ENCODE data around the gene GAREM2.

GAREM2 gene

DNA sequence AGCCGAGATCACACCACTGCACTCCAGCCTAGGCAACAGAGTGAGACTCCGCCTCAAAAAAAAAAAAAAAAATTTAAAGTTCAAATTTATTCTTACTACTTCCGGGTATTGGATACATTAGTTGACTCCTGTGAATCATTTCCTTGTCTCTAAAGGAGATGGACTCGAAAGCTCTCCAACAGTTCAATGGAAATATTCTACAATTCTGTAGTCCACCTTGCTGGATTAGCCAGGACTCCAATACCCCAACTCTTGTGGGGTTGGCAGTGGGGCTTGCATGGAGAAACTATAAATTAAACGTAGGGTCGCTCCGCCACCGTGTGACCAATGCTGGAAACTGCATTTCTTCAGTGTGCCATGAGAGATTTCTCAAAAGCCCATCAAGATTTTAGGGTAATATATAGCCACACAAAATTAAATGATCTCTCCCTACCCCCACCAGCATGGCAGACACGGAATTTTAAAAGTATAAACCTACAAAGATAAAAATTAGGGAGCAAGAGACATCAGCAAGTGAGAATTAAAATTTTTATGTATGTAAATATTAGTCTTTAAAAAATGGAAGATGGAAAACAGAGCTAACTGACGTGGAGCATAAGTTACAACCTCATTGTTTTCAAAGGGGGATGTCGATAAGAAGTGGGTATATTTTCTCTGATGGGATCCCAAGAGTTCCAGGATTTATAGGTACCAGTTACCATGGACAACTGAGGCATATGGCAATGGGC is 27.8 kb upstream of the GAREM2 start:
- Histone ChIP-seq H3K4me3 (replicated peaks; ENCODE audit: insufficient read depth, low read length) (no peak overlapping the region), H3K27ac (replicated peaks) (0 out of 2 replicates have a peak overlapping the region, but pooled peaks have one; percentile 6), H3K27me3 (ENCODE audit: insufficient read depth, poor library complexity, severe bottlenecking) (no peaks in the 10 kb centered on the region)
- TF ChIP-seq POLR2AphosphoS5 (IDR thresholded peaks at IDR 0.05; ENCODE audit: low read depth) (no peak), SPI1 (IDR thresholded peaks at IDR 0.05; ENCODE audit: borderline replicate concordance, low read depth) (no peak)
- TF ChIP-seq, protein P1, sequence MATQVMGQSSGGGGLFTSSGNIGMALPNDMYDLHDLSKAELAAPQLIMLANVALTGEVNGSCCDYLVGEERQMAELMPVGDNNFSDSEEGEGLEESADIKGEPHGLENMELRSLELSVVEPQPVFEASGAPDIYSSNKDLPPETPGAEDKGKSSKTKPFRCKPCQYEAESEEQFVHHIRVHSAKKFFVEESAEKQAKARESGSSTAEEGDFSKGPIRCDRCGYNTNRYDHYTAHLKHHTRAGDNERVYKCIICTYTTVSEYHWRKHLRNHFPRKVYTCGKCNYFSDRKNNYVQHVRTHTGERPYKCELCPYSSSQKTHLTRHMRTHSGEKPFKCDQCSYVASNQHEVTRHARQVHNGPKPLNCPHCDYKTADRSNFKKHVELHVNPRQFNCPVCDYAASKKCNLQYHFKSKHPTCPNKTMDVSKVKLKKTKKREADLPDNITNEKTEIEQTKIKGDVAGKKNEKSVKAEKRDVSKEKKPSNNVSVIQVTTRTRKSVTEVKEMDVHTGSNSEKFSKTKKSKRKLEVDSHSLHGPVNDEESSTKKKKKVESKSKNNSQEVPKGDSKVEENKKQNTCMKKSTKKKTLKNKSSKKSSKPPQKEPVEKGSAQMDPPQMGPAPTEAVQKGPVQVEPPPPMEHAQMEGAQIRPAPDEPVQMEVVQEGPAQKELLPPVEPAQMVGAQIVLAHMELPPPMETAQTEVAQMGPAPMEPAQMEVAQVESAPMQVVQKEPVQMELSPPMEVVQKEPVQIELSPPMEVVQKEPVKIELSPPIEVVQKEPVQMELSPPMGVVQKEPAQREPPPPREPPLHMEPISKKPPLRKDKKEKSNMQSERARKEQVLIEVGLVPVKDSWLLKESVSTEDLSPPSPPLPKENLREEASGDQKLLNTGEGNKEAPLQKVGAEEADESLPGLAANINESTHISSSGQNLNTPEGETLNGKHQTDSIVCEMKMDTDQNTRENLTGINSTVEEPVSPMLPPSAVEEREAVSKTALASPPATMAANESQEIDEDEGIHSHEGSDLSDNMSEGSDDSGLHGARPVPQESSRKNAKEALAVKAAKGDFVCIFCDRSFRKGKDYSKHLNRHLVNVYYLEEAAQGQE (IDR thresholded peaks at IDR 0.05; ENCODE audit: insufficient replicate concordance, low read depth): no peak
- TF ChIP-seq, protein P2, sequence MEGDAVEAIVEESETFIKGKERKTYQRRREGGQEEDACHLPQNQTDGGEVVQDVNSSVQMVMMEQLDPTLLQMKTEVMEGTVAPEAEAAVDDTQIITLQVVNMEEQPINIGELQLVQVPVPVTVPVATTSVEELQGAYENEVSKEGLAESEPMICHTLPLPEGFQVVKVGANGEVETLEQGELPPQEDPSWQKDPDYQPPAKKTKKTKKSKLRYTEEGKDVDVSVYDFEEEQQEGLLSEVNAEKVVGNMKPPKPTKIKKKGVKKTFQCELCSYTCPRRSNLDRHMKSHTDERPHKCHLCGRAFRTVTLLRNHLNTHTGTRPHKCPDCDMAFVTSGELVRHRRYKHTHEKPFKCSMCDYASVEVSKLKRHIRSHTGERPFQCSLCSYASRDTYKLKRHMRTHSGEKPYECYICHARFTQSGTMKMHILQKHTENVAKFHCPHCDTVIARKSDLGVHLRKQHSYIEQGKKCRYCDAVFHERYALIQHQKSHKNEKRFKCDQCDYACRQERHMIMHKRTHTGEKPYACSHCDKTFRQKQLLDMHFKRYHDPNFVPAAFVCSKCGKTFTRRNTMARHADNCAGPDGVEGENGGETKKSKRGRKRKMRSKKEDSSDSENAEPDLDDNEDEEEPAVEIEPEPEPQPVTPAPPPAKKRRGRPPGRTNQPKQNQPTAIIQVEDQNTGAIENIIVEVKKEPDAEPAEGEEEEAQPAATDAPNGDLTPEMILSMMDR (IDR thresholded peaks at IDR 0.05; ENCODE audit: insufficient read depth, low read length): peak; percentile 50
- DNase-seq (ENCODE audit: low read depth in 1 of 2, low spot score in 1 of 2): peak; percentile 10 to 72

DNA sequence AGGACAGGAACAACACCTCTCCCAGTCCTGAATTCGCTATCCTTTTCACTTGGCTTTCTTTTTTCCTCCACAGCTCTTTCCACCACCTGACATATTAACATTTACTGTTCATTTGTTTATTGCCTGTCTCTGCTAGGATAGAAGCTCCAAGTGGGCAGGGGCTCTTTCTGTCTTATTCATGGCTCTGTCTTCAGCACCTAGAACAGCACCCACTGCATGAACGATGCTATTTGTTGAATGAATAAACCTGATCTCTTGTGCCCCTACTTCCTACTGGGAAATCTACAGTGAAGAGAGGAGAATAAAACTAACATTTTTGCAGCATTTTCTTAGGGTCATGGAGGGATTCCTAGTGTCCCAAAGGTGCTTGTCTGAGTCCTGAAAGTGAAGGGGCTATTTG is 24.4 kb upstream of the GAREM2 start:
- H3K27ac ChIP-seq (replicated peaks): no peak overlapping the region
- H3K27me3 ChIP-seq (ENCODE audit: insufficient read depth, poor library complexity, severe bottlenecking): no peaks in the 10 kb centered on the region
- no peak for TF ChIP-seq GABPA (IDR thresholded peaks at IDR 0.05; ENCODE audit: low read depth)
- TF ChIP-seq, protein P1 (IDR thresholded peaks at IDR 0.05; ENCODE audit: insufficient replicate concordance, low read depth): peak; percentile 89
- TF ChIP-seq, protein P2 (IDR thresholded peaks at IDR 0.05; ENCODE audit: insufficient read depth, low read length): no peak
- H3K4me3 ChIP-seq (replicated peaks; ENCODE audit: insufficient read depth, low read length): no peak overlapping the region
- no peak for DNase-seq (ENCODE audit: low read depth in 1 of 2, low spot score in 1 of 2)

DNA sequence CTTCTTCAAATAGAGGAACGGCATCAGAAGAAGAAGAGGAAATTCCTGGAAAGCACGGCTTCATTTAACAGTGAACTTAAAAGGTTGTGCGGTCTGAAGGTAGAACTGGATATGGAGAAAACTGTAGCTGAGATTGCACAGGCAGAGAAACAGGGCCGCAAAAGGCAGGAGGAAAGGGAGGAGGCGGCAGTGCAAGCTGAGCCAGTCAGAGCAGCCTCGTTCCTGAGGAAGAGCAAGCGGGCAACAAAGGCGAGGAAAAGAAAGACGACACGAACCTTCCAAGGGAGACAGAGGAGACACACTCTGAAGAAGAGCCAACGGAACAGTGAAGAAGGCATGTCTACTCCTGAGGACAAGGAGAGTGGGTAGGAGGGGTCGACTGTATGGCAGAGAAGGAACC is 22.6 kb upstream of the GAREM2 start:
- no peak overlapping the region for H3K4me3 ChIP-seq (replicated peaks; ENCODE audit: insufficient read depth, low read length)
- no peaks in the 10 kb centered on the region for H3K27me3 ChIP-seq (ENCODE audit: insufficient read depth, poor library complexity, severe bottlenecking)
- no peak for DNase-seq (ENCODE audit: low read depth in 1 of 2, low spot score in 1 of 2)
- TF ChIP-seq GABPA (IDR thresholded peaks at IDR 0.05; ENCODE audit: low read depth) (no peak), SPI1 (IDR thresholded peaks at IDR 0.05; ENCODE audit: borderline replicate concordance, low read depth) (no peak), POLR2AphosphoS5 (IDR thresholded peaks at IDR 0.05; ENCODE audit: low read depth) (no peak)
- TF ChIP-seq, protein P1 (IDR thresholded peaks at IDR 0.05; ENCODE audit: insufficient replicate concordance, low read depth): no peak
- TF ChIP-seq, protein P2 (IDR thresholded peaks at IDR 0.05; ENCODE audit: insufficient read depth, low read length): no peak
- no peak overlapping the region for H3K27ac ChIP-seq (replicated peaks)
